ENCODE measurements around the gene NGEF. TPM values are rescaled to one million over a fixed set of nuclear protein-coding genes. Genes with fewer than 3 reads are reported as not detected.
A peak's percentile ranks its signal among the peaks of the same experiment; 100 is the strongest.

NGEF gene, protein sequence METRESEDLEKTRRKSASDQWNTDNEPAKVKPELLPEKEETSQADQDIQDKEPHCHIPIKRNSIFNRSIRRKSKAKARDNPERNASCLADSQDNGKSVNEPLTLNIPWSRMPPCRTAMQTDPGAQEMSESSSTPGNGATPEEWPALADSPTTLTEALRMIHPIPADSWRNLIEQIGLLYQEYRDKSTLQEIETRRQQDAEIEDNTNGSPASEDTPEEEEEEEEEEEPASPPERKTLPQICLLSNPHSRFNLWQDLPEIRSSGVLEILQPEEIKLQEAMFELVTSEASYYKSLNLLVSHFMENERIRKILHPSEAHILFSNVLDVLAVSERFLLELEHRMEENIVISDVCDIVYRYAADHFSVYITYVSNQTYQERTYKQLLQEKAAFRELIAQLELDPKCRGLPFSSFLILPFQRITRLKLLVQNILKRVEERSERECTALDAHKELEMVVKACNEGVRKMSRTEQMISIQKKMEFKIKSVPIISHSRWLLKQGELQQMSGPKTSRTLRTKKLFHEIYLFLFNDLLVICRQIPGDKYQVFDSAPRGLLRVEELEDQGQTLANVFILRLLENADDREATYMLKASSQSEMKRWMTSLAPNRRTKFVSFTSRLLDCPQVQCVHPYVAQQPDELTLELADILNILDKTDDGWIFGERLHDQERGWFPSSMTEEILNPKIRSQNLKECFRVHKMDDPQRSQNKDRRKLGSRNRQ
- total RNA-seq (under 1 TPM in 1 of 2 experiments, not detected in 1; 0.38 TPM), polyA plus RNA-seq (not detected)

GRCh38 chr2:233013027-233013461 lies at the start of gene NGEF:
TSS of gene NGEF (minus strand) at chr2:233013256. CDS start at chr2:232974890, 38,366 bp downstream.
- H3K9me3 Mint-ChIP-seq = peaks cover 0 to 5% (median 2%) of the 10 kb centered on the region in 5 donors
- Histone ChIP-seq H3K36me3 (ENCODE audit: insufficient read depth, low read length) (no peaks in the 10 kb centered on the region), H3K27me3 (ENCODE audit: insufficient read depth, low read length, poor library complexity, severe bottlenecking) (no peaks in the 10 kb centered on the region), H3K9me3 (ENCODE audit: low read length) (no peaks in the 10 kb centered on the region), H3K4me1 (ENCODE audit: insufficient read depth, low read length) (no peaks in the 10 kb centered on the region), H3K27ac (ENCODE audit: low read depth, low read length) (no peak within 1 kb of the TSS), H3K4me3 (ENCODE audit: low read length) (no peak within 1 kb of the TSS)
- no peaks in the 10 kb centered on the region for H3K4me1 Mint-ChIP-seq
- POLR2A ChIA-PET = no interaction called here
- peaks cover 0 to 9% (median 0%) of the 10 kb centered on the region in 3 donors for H3K36me3 Mint-ChIP-seq
- no peak within 1 kb of the TSS for H3K27ac Mint-ChIP-seq
- H3K27me3 Mint-ChIP-seq = peaks cover 1 to 6% of the 10 kb centered on the region in 2 donors
- H3K4me3 Mint-ChIP-seq = no peak within 1 kb of the TSS
- no peak for DNase-seq
- CTCF ChIA-PET = no interaction called here

DNA sequence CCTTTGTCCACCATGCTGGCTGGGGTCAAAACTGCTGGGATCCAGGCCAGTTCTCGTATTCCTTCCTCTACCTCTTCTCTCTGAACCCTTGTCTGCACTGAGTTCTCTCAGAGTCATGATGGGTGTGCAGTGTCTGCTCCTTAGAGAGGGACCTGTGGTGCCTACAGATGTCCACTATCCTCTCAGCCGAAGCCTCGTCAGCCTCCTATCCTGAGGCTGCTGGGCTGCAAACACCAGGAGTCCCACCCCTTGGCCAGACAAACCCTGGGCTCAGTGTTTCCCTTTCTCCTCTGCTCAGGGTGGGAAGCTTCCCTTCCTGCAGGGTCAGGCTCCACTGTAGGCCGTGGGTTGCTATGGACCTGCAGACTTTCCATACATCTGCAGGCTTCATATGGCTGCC lies 49.4 kb upstream of the NGEF start:
- Histone ChIP-seq H3K4me3 (ENCODE audit: low read length) (peak overlapping the region; percentile 100), H3K9me3 (ENCODE audit: low read length) (no peaks in the 10 kb centered on the region), H3K36me3 (ENCODE audit: insufficient read depth, low read length) (peaks cover 14% of the 10 kb centered on the region), H3K27ac (ENCODE audit: low read depth, low read length) (peak overlapping the region; percentile 80), H3K4me1 (ENCODE audit: insufficient read depth, low read length) (peaks cover 57% of the 10 kb centered on the region), H3K27me3 (ENCODE audit: insufficient read depth, low read length, poor library complexity, severe bottlenecking) (no peaks in the 10 kb centered on the region)
- ChIA-PET POLR2A (interaction anchor here (0.5 kb wide), 1 partner anchor 15 kb away, joined by 5 read pairs; no protein-coding TSS in a partner anchor), CTCF (interaction anchor here (1.0 to 4.3 kb wide), 4 partner anchors 9 to 31 kb away, joined by 3 to 52 read pairs (median 16); no protein-coding TSS in a partner anchor)
- H3K4me1 Mint-ChIP-seq = peaks cover 58 to 70% (median 58%) of the 10 kb centered on the region in 3 donors
- H3K36me3 Mint-ChIP-seq = peaks cover 0 to 67% (median 4%) of the 10 kb centered on the region in 3 donors
- H3K9me3 Mint-ChIP-seq = peaks cover 0 to 1% (median 0%) of the 10 kb centered on the region in 5 donors
- H3K27ac Mint-ChIP-seq = peak overlapping the region; percentile 75 to 100 (median 98)
- H3K4me3 Mint-ChIP-seq = peak overlapping the region; percentile 90 to 98 (median 95)
- no peaks in the 10 kb centered on the region for H3K27me3 Mint-ChIP-seq
- DNase-seq = no peak

- H3K4me1 ChIP-seq (ENCODE audit: insufficient read depth, low read length) = peaks cover 52% of the 10 kb centered on the region
- no peaks in the 10 kb centered on the region for H3K27me3 ChIP-seq (ENCODE audit: insufficient read depth, low read length, poor library complexity, severe bottlenecking)
- Mint-ChIP-seq H3K36me3 (peaks cover 0 to 61% (median 2%) of the 10 kb centered on the region in 3 donors), H3K27me3 (no peaks in the 10 kb centered on the region), H3K9me3 (peaks cover 0 to 1% (median 0%) of the 10 kb centered on the region in 5 donors), H3K27ac (peak overlapping the region; percentile 94 to 100 (median 98)), H3K4me1 (peaks cover 51 to 64% (median 51%) of the 10 kb centered on the region in 3 donors), H3K4me3 (peak overlapping the region; percentile 90 to 98 (median 95))
- peaks cover 11% of the 10 kb centered on the region for H3K36me3 ChIP-seq (ENCODE audit: insufficient read depth, low read length)
- no peaks in the 10 kb centered on the region for H3K9me3 ChIP-seq (ENCODE audit: low read length)
- H3K4me3 ChIP-seq (ENCODE audit: low read length) = peak overlapping the region; percentile 100
- CTCF ChIA-PET = interaction anchor here (0.8 to 4.3 kb wide), 13 partner anchors 8 to 189 kb away, joined by 3 to 52 read pairs (median 7); partner anchors contain the start of gene ATG16L1
- DNase-seq = peak in 2 of 5 donors; percentile 20 to 31
- POLR2A ChIA-PET = interaction anchor here (0.5 to 3.3 kb wide), 9 partner anchors 9 to 206 kb away, joined by 5 to 43 read pairs (median 11); no protein-coding TSS in a partner anchor
- H3K27ac ChIP-seq (ENCODE audit: low read depth, low read length) = peak overlapping the region; percentile 80
Measured at GRCh38 chr2:233061591-233062450, 48.8 kb upstream of the NGEF start.

- Mint-ChIP-seq H3K4me3 (peak overlapping the region; percentile 90 to 98 (median 95)), H3K4me1 (peaks cover 44 to 57% (median 44%) of the 10 kb centered on the region in 3 donors), H3K36me3 (peaks cover 0 to 54% (median 1%) of the 10 kb centered on the region in 3 donors), H3K9me3 (peaks cover 0 to 1% (median 0%) of the 10 kb centered on the region in 5 donors), H3K27me3 (no peaks in the 10 kb centered on the region), H3K27ac (peak overlapping the region; percentile 94 to 100 (median 98))
- H3K4me3 ChIP-seq (ENCODE audit: low read length) = peak overlapping the region; percentile 100
- POLR2A ChIA-PET = interaction anchor here (0.6 to 3.3 kb wide), 13 partner anchors 9 to 271 kb away, joined by 3 to 43 read pairs (median 6); partner anchors contain the start of gene ATG16L1
- H3K27me3 ChIP-seq (ENCODE audit: insufficient read depth, low read length, poor library complexity, severe bottlenecking) = no peaks in the 10 kb centered on the region
- peak overlapping the region; percentile 80 for H3K27ac ChIP-seq (ENCODE audit: low read depth, low read length)
- H3K9me3 ChIP-seq (ENCODE audit: low read length) = no peaks in the 10 kb centered on the region
- H3K4me1 ChIP-seq (ENCODE audit: insufficient read depth, low read length) = peaks cover 47% of the 10 kb centered on the region
- peaks cover 6% of the 10 kb centered on the region for H3K36me3 ChIP-seq (ENCODE audit: insufficient read depth, low read length)
- no peak for DNase-seq
- CTCF ChIA-PET = interaction anchor here (0.8 to 4.3 kb wide), 19 partner anchors 10 to 190 kb away, joined by 3 to 52 read pairs (median 7); partner anchors contain the start of gene ATG16L1
Measured at GRCh38 chr2:233060980-233061590, 48.0 kb upstream of the NGEF start.

GRCh38 chr2:233060501-233060979 lies 47.5 kb upstream of the NGEF start:
- peaks cover 47% of the 10 kb centered on the region for H3K4me1 ChIP-seq (ENCODE audit: insufficient read depth, low read length)
- no peak for DNase-seq

DNA sequence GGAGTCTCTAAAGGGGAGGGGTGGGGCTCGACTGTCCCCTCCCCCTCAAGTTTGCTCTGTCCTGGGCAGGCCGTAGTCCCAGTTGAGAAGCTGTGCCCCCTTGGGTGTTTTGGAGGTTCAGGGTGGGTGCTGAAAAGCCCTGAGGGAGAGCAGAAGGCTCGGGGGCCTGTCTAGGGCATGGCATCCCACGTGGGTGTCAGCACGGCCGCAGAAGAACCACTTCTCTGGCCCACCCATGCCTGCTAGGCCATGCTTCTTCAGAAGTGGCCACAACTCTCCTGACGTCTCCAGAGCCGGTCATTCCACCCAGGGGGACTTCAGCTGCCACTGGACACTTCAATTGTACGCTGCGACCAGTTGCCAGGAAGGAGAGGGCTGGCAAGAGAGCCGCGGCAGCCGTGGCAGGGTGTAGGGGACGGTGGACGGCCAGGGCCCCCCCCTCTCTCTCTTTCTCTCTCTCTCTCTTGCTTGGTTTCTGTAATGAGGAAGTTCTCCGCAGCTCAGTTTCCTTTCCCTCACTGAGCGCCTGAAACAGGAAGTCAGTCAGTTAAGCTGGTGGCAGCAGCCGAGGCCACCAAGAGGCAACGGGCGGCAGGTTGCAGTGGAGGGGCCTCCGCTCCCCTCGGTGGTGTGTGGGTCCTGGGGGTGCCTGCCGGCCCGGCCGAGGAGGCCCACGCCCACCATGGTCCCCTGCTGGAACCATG lies 46.9 kb upstream of the NGEF start, which contains the start of gene INPP5D:
TSS of gene INPP5D (plus strand) at position 546 of the 704 bp plus-strand sequence. CDS start at position 683, 137 bp downstream.
- peaks cover 0 to 1% (median 0%) of the 10 kb centered on the region in 5 donors for H3K9me3 Mint-ChIP-seq
- peak within 1 kb of the TSS; percentile 94 to 100 (median 98) for H3K27ac Mint-ChIP-seq
- Histone ChIP-seq H3K4me1 (ENCODE audit: insufficient read depth, low read length) (peaks cover 43% of the 10 kb centered on the region), H3K9me3 (ENCODE audit: low read length) (no peaks in the 10 kb centered on the region), H3K36me3 (ENCODE audit: insufficient read depth, low read length) (peaks cover 4% of the 10 kb centered on the region), H3K27me3 (ENCODE audit: insufficient read depth, low read length, poor library complexity, severe bottlenecking) (no peaks in the 10 kb centered on the region), H3K27ac (ENCODE audit: low read depth, low read length) (peak within 1 kb of the TSS; percentile 80), H3K4me3 (ENCODE audit: low read length) (peak within 1 kb of the TSS; percentile 100)
- POLR2A ChIA-PET = interaction anchor here (0.7 to 3.3 kb wide), 12 partner anchors 16 to 208 kb away, joined by 3 to 43 read pairs (median 6); partner anchors contain the start of gene ATG16L1
- CTCF ChIA-PET = interaction anchor here (0.7 to 4.3 kb wide), 18 partner anchors 9 to 181 kb away, joined by 3 to 52 read pairs (median 6); no protein-coding TSS in a partner anchor
- H3K4me3 Mint-ChIP-seq = peak within 1 kb of the TSS; percentile 90 to 98 (median 95)
- H3K4me1 Mint-ChIP-seq = peaks cover 36 to 47% (median 37%) of the 10 kb centered on the region in 3 donors
- no peaks in the 10 kb centered on the region for H3K27me3 Mint-ChIP-seq
- DNase-seq = peak; percentile 62 to 87 (median 80)
- peaks cover 0 to 45% (median 0%) of the 10 kb centered on the region in 3 donors for H3K36me3 Mint-ChIP-seq

More at GRCh38 chr2:233060501-233060979, 47.5 kb upstream of the NGEF start:
- Mint-ChIP-seq H3K9me3 (peaks cover 0 to 1% (median 0%) of the 10 kb centered on the region in 5 donors), H3K36me3 (peaks cover 0 to 50% (median 0%) of the 10 kb centered on the region in 3 donors), H3K4me3 (peak overlapping the region; percentile 90 to 98 (median 95)), H3K4me1 (peaks cover 42 to 53% (median 42%) of the 10 kb centered on the region in 3 donors), H3K27me3 (no peaks in the 10 kb centered on the region), H3K27ac (peak overlapping the region; percentile 94 to 100 (median 98))
- ChIA-PET POLR2A (interaction anchor here (0.6 to 3.3 kb wide), 14 partner anchors 10 to 271 kb away, joined by 3 to 43 read pairs (median 6); partner anchors contain the start of gene ATG16L1), CTCF (interaction anchor here (0.7 to 4.3 kb wide), 20 partner anchors 9 to 191 kb away, joined by 3 to 52 read pairs (median 6); partner anchors contain the start of gene ATG16L1)
- Histone ChIP-seq H3K9me3 (ENCODE audit: low read length) (no peaks in the 10 kb centered on the region), H3K4me3 (ENCODE audit: low read length) (peak overlapping the region; percentile 100), H3K27ac (ENCODE audit: low read depth, low read length) (peak overlapping the region; percentile 80), H3K36me3 (ENCODE audit: insufficient read depth, low read length) (peaks cover 4% of the 10 kb centered on the region), H3K27me3 (ENCODE audit: insufficient read depth, low read length, poor library complexity, severe bottlenecking) (no peaks in the 10 kb centered on the region)

All from CD8-positive, alpha-beta memory T cell (primary cell).